HEK293 (cell line): ENCODE measurements around the gene GRIK4.

Source experiments
- CTCF ChIP-seq: fragments of 450-650 bp; formaldehyde crosslinking; IDR thresholded peaks from 2 replicates; pipeline ENCODE4 v1.5.1; 2016; ENCODE audit warnings: missing biosample characterization, missing genetic modification characterization
- MYNN ChIP-seq: fragments of 450-650 bp; formaldehyde crosslinking; IDR thresholded peaks from 2 replicates; pipeline ENCODE4 v1.5.1; 2016; ENCODE audit warnings: missing biosample characterization, missing genetic modification characterization, borderline replicate concordance
- SALL2 ChIP-seq: fragments of 450-650 bp; formaldehyde crosslinking; IDR thresholded peaks from 2 replicates; pipeline ENCODE4 v1.5.0; 2017; ENCODE audit warnings: missing biosample characterization, mild to moderate bottlenecking, missing genetic modification characterization, borderline replicate concordance
- ZNF121 ChIP-seq: fragments of 450-650 bp; formaldehyde crosslinking; IDR thresholded peaks from 2 replicates; pipeline ENCODE4 v1.5.1; 2016; ENCODE audit warnings: missing biosample characterization, missing genetic modification characterization
- ZNF366 ChIP-seq: fragments of 450-650 bp; formaldehyde crosslinking; conservative IDR thresholded peaks from 2 replicates; pipeline ENCODE4 v1.5.1; 2016; ENCODE audit warnings: missing biosample characterization, missing genetic modification characterization
- ZNF514 ChIP-seq: fragments of 450-650 bp; formaldehyde crosslinking; IDR thresholded peaks from 2 replicates; pipeline ENCODE4 v1.5.1; 2016; ENCODE audit warnings: missing biosample characterization, missing genetic modification characterization
- ZNF555 ChIP-seq: fragments of 450-650 bp; formaldehyde crosslinking; conservative IDR thresholded peaks from 2 replicates; pipeline ENCODE4 v1.5.1; 2017; ENCODE audit warnings: missing biosample characterization, mild to moderate bottlenecking, missing genetic modification characterization, inconsistent platforms
- ZNF658 ChIP-seq: fragments of 450-650 bp; formaldehyde crosslinking; IDR thresholded peaks from 2 replicates; pipeline ENCODE4; 2016; ENCODE audit warnings: missing biosample characterization, missing genetic modification characterization
- TF ChIP-seq, protein P1 (sequence below): sonication (generic); formaldehyde crosslinking; IDR thresholded peaks from 2 replicates; pipeline ENCODE4 v1.8.1; 2022; ENCODE audit warnings: mild to moderate bottlenecking, moderate library complexity, missing genetic modification reagents

DNA sequence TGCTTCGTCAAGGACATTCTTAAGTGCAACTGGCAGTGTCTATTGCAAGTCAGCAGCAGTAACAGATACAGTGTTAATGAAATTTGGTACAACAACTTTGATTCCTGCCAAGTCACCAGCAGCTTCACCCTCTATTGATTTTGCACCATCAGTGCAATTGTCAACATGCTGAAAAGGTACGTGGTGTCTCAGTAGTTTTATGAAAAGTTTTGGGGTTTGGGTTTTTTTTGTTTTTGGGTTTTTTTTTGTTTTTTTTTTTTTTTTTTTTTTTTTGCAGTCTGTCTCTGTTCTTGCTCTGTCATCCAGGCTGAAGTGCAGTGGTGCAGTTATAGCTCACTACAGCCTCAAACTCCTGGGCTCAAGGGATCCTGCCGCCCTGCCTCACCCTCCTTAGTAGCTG, 19.1 kb upstream of the GRIK4 start:
- no peak for TF ChIP-seq SALL2 (tag by site-specific recombination)
- TF ChIP-seq ZNF658 (tag by site-specific recombination), result no peak
- no peak for TF ChIP-seq ZNF121 (tag by site-specific recombination)
- TF ChIP-seq ZNF366 (tag by site-specific recombination), result no peak
- TF ChIP-seq ZNF555 (tag by site-specific recombination), result no peak
- TF ChIP-seq, protein P1, sequence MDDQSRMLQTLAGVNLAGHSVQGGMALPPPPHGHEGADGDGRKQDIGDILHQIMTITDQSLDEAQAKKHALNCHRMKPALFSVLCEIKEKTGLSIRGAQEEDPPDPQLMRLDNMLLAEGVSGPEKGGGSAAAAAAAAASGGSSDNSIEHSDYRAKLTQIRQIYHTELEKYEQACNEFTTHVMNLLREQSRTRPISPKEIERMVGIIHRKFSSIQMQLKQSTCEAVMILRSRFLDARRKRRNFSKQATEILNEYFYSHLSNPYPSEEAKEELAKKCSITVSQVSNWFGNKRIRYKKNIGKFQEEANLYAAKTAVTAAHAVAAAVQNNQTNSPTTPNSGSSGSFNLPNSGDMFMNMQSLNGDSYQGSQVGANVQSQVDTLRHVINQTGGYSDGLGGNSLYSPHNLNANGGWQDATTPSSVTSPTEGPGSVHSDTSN (CRISPR knock-in tag), result no peak
- no peak for TF ChIP-seq CTCF (tag by site-specific recombination)
- no peak for TF ChIP-seq MYNN
- TF ChIP-seq ZNF514 (tag by site-specific recombination), result no peak
